NOMO-1 treated with dmso at 0.1 percent for 144 hours (cell line): Measurements from ENCODE around the gene CX3CL1.

ENCODE experiments used
- DNase-seq: peaks from one replicate; lab custom pipeline; 2025; ENCODE audit not compliant: unreplicated experiment; lab: John Stamatoyannopoulos, UW

The CX3CL1 gene

GRCh38 chr16:57432989-57433388 is 60.7 kb downstream of the CX3CL1 start:
- DNase-seq, result no peak

DNA sequence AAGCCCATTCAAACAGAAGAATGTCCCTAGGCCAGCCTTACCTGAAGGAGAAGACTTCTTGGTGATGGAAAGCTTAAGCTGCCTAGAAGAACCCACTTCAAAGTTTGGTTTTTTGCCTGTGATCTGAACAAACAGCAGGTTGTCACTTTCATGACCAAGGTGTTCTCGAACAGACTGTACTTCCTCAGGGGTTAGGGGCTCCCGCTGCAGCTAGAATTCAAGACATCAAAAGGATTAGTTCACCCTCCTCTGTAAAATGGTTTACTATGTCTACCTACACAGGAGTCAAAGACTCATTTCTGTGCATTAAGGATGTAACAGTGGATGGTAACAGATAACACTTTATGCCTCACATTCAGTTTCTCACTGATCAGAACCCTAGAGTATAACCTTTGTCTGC is 61.7 kb downstream of the CX3CL1 start:
- DNase-seq, result no peak
